Sigmoid colon (tissue), 7 donors: Measurements from ENCODE around the gene PDS5B. TPM values are rescaled to one million over a fixed set of nuclear protein-coding genes. Genes with fewer than 3 reads are reported as not detected.

Source experiments
- DNase-seq: peaks from one replicate; pipeline ENCODE4 v3.0.0-alpha.2; 2019
- H3K27ac ChIP-seq, 4 donors: fragments of 200-600 bp; sonication (generic); one replicate each; pipeline ENCODE4 v1.5.1; 2016 to 2019; ENCODE audit warnings: mild to moderate bottlenecking in 1 of 4
- H3K27me3 ChIP-seq, 3 donors: fragments of 200-600 bp; sonication (generic); one replicate each; pipeline ENCODE4 v1.5.1; 2019; ENCODE audit warnings: mild to moderate bottlenecking in 1 of 3
- H3K36me3 ChIP-seq, 4 donors: fragments of 200-600 bp; sonication (generic); one replicate each; pipeline ENCODE4 v1.5.1; 2016 to 2019
- H3K4me1 ChIP-seq, 4 donors: fragments of 200-600 bp; sonication (generic); one replicate each; pipeline ENCODE4 v1.5.1; 2017 to 2019
- H3K4me3 ChIP-seq, 4 donors: fragments of 200-600 bp; sonication (generic); one replicate each; pipeline ENCODE4 v1.5.1; 2017 to 2019; ENCODE audit warnings: mild to moderate bottlenecking in 2 of 4, moderate library complexity in 1 of 4
- H3K9me3 ChIP-seq, 4 donors: fragments of 200-600 bp in 3 of 4; sonication (generic) in 3 of 4; one replicate each; pipeline versions ENCODE4 v1.5.1 to v1.6.1; 2013 to 2019
- CTCF ChIP-seq, 4 experiments: fragments of 450-650 bp in 3 of 4; fragments of 200-600 bp in 1 of 4; IDR thresholded peaks; one replicate each; pipeline ENCODE4 v1.5.1; 2016 to 2019; ENCODE audit warnings: antibody characterized with exemption in 4 of 4, mild to moderate bottlenecking in 3 of 4, moderate library complexity in 2 of 4
- EP300 ChIP-seq, 4 donors: sonication (generic); formaldehyde crosslinking; IDR thresholded peaks; one replicate each; pipeline ENCODE4 v1.6.1; 2017; ENCODE audit warnings: antibody characterized with exemption in 4 of 4
- POLR2A ChIP-seq, 2 donors: fragments of 450-650 bp; IDR thresholded peaks; one replicate each; pipeline ENCODE4 v1.6.1; 2016; ENCODE audit warnings: antibody characterized with exemption in 2 of 2, mild to moderate bottlenecking in 2 of 2, moderate library complexity in 2 of 2
- POLR2AphosphoS5 ChIP-seq, 4 donors: sonication (generic); formaldehyde crosslinking; IDR thresholded peaks; one replicate each; pipeline ENCODE4 v1.6.1; 2017; ENCODE audit warnings: antibody characterized with exemption in 4 of 4
- WGBS, 2 donors: extraction: QIAGEN DNeasy Blood & Tissue Kit; methylation state at CpG; one replicate each; pipeline ENCODE4 v1.1.7; 2013; 5-methylcytosine and 5-hydroxymethylcytosine counted together
- intact Hi-C: fragments of 100-400 bp; cut with DNase I; formaldehyde crosslinking; loops from one replicate; pipeline ENCODE4 v1.15.1; 2023
- polyA plus RNA-seq, 3 donors: library from polyadenylated mRNA; stranded (reverse); fragments of 200-250 nt; gene quantifications; one replicate each; pipeline ENCODE4 v1.2.3, GENCODE V29; 2013
- total RNA-seq, 4 donors: library from RNA; depleted of rRNA; stranded (reverse); fragments of >200 nt; gene quantifications; one replicate each; pipeline ENCODE4 v1.1.0, GENCODE V29; 2016
- donor health status: healthy with polysubstance abuse.
- donor health status: Bipolar disorder and iron deficiency.
- donor health status: healthy.

The PDS5B gene
- total and polyA plus RNA-seq, 7 donors: 3.6 to 65.0 (median 52.8) TPM

- Histone ChIP-seq H3K9me3 (no peaks in the 10 kb centered on the region), H3K27ac (no peak overlapping the region), H3K27me3 (no peaks in the 10 kb centered on the region), H3K4me3 (no peak overlapping the region), H3K36me3 (peaks cover 0 to 65% (median 5%) of the 10 kb centered on the region in 4 donors), H3K4me1 (no peaks in the 10 kb centered on the region)
- no peak for DNase-seq
- WGBS, 2 donors: 86 to 93% methylated on average over 4 of the region's 4 CpGs
- TF ChIP-seq POLR2AphosphoS5 (IDR thresholded peaks at IDR 0.05): no peak
- TF ChIP-seq CTCF (IDR thresholded peaks at IDR 0.05): no peak
- TF ChIP-seq EP300 (IDR thresholded peaks at IDR 0.05): no peak
- no peak for TF ChIP-seq POLR2A (IDR thresholded peaks at IDR 0.05)
- intact Hi-C loops: no loop called here
These were observed 165.1 kb downstream of the PDS5B start for GRCh38 chr13:32751340-32751739.

GRCh38 chr13:32752311-32752710, 166.1 kb downstream of the PDS5B start:
- 97% methylated on average over 4 of the region's 4 CpGs for WGBS, 2 donors
- Histone ChIP-seq H3K9me3 (no peaks in the 10 kb centered on the region), H3K27me3 (no peaks in the 10 kb centered on the region), H3K27ac (no peak overlapping the region), H3K36me3 (peaks cover 0 to 55% (median 3%) of the 10 kb centered on the region in 4 donors), H3K4me3 (no peak overlapping the region), H3K4me1 (no peaks in the 10 kb centered on the region)
- intact Hi-C loops: no loop called here
- no peak for DNase-seq
- TF ChIP-seq CTCF (IDR thresholded peaks at IDR 0.05) (no peak), POLR2A (IDR thresholded peaks at IDR 0.05) (no peak), EP300 (IDR thresholded peaks at IDR 0.05) (no peak), POLR2AphosphoS5 (IDR thresholded peaks at IDR 0.05) (no peak)

- no peak overlapping the region for H3K4me3 ChIP-seq
- H3K27me3 ChIP-seq: no peaks in the 10 kb centered on the region
- H3K36me3 ChIP-seq: peaks cover 0 to 48% (median 3%) of the 10 kb centered on the region in 4 donors
- H3K27ac ChIP-seq: no peak overlapping the region
- TF ChIP-seq POLR2AphosphoS5 (IDR thresholded peaks at IDR 0.05): no peak
- no peaks in the 10 kb centered on the region for H3K9me3 ChIP-seq
- intact Hi-C loops: no loop called here
- H3K4me1 ChIP-seq: no peaks in the 10 kb centered on the region
- WGBS, 2 donors: 78 to 87% methylated on average over 3 of the region's 3 CpGs
- no peak for DNase-seq
These were observed 166.8 kb downstream of the PDS5B start for GRCh38 chr13:32752997-32753606.

- no peak overlapping the region for H3K4me3 ChIP-seq
- no peak overlapping the region for H3K27ac ChIP-seq
- peaks cover 0 to 49% (median 6%) of the 10 kb centered on the region in 4 donors for H3K36me3 ChIP-seq
- H3K9me3 ChIP-seq: no peaks in the 10 kb centered on the region
- no peaks in the 10 kb centered on the region for H3K27me3 ChIP-seq
- TF ChIP-seq POLR2AphosphoS5 (IDR thresholded peaks at IDR 0.05): no peak
- TF ChIP-seq POLR2A (IDR thresholded peaks at IDR 0.05): no peak
- no peak for TF ChIP-seq CTCF (IDR thresholded peaks at IDR 0.05)
- WGBS, 2 donors: 94 to 98% methylated on average over 1 of the region's 1 CpG
- DNase-seq: no peak
- no peaks in the 10 kb centered on the region for H3K4me1 ChIP-seq
- intact Hi-C loops: no loop called here
These were observed 167.9 kb downstream of the PDS5B start for GRCh38 chr13:32754179-32754578.

GRCh38 chr13:32759152-32759551, 172.9 kb downstream of the PDS5B start:
- Histone ChIP-seq H3K27me3 (no peaks in the 10 kb centered on the region), H3K27ac (no peak overlapping the region), H3K4me1 (no peaks in the 10 kb centered on the region), H3K4me3 (no peak overlapping the region), H3K9me3 (peaks cover 0 to 3% (median 0%) of the 10 kb centered on the region in 4 donors), H3K36me3 (peaks cover 6 to 55% (median 19%) of the 10 kb centered on the region in 4 donors)
- 91 to 93% methylated on average over 2 of the region's 2 CpGs for WGBS, 2 donors
- TF ChIP-seq POLR2A (IDR thresholded peaks at IDR 0.05) (no peak), CTCF (IDR thresholded peaks at IDR 0.05) (no peak), POLR2AphosphoS5 (IDR thresholded peaks at IDR 0.05) (no peak), EP300 (IDR thresholded peaks at IDR 0.05) (no peak)
- intact Hi-C loops: no loop called here
- no peak for DNase-seq
